GM18861 (cell line): ENCODE results near the gene FBXL19.
"Not testable (repeated sequence)": the region's sequence is repeated elsewhere in the genome, so short reads cannot be mapped to it uniquely, and the experiment has no call there.

Source experiments
- ATAC-seq: cut with Tn5 transposase; IDR thresholded peaks from one replicate; pipeline ENCODE4 v1.9.1; 2021; ENCODE audit not compliant: unreplicated experiment

The FBXL19 gene, protein sequence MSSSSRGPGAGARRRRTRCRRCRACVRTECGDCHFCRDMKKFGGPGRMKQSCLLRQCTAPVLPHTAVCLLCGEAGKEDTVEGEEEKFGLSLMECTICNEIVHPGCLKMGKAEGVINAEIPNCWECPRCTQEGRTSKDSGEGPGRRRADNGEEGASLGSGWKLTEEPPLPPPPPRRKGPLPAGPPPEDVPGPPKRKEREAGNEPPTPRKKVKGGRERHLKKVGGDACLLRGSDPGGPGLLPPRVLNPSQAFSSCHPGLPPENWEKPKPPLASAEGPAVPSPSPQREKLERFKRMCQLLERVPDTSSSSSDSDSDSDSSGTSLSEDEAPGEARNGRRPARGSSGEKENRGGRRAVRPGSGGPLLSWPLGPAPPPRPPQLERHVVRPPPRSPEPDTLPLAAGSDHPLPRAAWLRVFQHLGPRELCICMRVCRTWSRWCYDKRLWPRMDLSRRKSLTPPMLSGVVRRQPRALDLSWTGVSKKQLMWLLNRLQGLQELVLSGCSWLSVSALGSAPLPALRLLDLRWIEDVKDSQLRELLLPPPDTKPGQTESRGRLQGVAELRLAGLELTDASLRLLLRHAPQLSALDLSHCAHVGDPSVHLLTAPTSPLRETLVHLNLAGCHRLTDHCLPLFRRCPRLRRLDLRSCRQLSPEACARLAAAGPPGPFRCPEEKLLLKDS

DNA sequence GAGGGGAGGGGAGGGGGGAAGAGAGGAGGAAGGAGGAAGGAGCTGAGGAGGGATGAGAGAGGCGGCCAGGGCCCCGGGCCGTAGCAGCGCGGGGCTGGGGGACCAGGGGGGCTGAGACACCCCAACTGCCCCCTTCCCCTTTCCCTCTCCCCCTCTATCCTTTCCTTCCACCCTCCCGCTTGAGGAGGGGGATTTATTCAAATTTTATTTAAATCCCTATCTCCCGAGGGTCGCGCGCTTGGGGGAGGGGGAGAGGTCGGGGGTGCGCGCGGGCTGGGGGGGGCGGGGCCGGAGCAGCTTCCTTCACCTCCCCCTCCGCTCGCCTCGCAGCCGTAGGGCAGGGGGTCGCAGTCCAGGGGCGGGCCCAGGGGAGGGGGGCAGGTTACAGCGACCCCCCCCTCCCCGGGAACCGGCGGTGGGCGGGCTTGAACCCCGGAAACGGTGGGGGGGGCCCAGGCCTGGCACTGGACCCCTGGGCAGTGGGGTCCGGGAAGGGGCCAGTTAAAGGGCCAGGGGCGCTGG is at the start of gene FBXL19:
FBXL19 (plus strand) TSS at position 19 of the 522 bp plus-strand sequence. CDS start 2,183 bp downstream, outside the sequence.
- no peak for ATAC-seq

DNA sequence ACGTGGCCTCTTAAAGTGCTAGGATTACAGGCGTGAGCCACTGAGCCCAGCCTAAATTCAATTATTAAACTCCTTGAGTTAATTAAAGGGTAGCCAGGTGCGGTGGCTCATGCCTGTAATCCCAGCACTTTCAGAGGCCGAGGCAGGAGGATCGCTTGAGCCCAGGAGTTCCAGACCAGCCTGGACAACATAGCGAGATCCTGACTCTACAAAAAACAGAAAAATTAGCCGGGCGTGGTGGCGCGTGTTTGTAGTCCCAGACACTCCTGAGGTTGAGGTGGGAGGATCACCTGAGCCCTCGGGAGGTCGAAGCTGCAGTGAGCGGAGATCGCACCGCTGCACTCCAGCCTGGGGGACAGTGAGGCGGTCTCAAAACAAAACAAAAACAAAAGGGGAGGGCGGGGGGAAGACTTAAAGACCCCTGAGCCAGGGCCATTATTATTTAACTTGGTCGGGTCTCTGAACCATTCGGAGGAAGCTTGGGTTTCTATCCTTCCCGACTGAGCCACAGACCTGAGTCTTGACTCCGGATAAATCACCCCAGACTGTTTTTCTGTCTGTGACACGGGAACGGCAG is 49.0 kb upstream of the FBXL19 start:
- no peak for ATAC-seq

DNA sequence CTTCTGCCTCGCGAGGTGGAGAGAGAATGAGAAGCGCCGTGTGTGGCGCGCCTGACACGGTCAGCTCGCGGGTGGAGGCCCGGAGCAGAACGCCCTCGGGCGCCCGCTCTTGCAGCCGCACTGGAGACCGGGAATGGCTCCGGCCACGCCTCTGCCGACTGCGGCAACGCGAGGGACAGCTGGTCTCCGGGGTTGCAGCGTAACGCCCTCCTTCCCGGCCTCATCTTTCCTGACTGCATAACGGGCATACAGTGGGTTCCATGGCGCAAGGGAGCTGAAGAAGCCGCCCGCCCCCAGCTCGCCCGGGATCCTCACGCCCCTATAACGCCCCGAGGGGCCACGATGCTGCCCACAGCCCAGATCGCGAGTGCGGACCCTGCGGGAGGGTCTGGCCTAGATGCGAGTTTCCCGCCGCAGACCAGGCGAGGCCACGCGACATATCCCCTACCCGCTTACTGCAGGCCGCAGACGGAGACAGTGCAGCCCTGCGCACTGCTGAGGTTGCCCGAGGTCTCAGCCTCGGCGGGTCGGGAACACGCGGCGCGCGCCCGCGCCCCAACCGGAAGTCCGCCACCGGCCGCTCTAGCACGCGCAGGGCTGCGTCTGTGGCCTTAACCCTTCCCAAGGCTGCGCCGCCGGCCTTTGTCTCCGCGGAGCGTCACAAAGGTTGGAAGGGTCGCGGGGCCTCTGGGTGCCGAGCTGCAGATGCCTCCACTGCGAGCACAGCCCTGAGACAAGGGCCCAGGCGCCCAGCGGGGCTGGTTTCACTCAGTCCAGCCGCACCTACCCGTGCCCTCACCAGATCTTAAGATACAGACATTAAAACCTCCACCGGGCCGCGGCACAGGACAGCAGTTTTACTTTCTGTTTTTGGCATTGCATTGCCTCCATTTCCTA is 48.3 kb upstream of the FBXL19 start:
- peak; percentile 70 for ATAC-seq

DNA sequence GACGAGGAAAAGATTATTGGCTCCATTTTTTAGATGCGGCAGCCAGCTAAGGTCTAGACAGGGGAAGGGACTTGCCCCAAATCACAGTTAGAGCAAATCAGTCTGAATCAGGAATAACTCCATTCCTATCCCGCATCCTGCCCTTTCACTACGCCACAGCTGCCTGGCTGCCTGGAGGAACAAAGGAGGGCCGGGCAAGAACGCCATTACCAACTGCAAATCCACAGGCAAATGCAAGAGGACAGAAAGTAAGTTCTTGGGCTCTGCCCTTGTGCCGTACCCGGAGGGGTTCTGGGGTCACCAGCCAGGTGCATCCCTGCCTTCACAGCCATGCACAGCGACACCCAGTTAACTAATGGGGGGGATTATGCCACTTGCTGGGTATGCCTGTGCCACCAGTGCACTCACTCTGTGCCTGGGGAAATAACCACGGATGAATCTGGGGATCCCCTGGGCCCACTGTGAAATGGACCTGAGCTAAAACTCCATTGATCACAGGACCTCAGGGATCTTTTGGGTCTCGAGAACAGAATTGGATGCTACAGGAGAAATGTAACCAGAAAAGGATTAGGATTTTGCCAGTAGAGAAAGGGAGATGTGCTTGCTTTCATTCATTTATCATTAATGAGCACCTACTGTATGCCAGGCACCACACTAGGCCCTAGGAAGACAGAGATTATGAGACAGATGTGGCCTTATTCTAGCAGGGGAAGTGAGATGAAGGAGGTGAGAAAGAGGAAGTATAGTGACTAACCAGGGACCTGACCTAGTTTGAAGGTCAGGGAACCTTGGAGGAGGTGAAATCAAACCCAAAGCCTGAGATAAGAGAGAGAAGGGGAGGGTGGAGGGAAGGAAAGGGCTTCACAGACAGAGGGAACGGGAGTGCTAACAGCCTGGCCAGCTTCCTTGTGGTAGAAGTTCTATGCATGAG is 47.2 kb upstream of the FBXL19 start:
- ATAC-seq: no peak

DNA sequence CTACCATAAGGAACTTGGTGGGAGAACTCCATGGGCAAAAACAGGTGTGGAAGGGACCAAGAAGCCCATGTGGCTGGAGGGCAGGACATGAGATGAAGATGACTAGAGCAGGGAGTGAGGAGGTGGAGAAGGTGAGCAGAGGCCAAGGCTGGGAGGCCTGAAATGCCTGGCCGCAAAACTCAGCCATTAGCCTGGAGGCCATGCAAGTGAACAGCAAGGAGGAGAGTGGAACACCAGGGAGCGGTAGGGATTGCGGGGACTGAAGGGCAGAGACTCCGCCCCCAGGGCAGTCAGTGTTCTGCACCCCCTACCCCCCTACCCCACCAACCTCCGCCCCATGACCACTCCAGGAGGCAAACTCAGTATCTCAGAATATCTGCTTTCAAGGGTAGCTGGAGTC is 46.5 kb upstream of the FBXL19 start:
- ATAC-seq: no peak

DNA sequence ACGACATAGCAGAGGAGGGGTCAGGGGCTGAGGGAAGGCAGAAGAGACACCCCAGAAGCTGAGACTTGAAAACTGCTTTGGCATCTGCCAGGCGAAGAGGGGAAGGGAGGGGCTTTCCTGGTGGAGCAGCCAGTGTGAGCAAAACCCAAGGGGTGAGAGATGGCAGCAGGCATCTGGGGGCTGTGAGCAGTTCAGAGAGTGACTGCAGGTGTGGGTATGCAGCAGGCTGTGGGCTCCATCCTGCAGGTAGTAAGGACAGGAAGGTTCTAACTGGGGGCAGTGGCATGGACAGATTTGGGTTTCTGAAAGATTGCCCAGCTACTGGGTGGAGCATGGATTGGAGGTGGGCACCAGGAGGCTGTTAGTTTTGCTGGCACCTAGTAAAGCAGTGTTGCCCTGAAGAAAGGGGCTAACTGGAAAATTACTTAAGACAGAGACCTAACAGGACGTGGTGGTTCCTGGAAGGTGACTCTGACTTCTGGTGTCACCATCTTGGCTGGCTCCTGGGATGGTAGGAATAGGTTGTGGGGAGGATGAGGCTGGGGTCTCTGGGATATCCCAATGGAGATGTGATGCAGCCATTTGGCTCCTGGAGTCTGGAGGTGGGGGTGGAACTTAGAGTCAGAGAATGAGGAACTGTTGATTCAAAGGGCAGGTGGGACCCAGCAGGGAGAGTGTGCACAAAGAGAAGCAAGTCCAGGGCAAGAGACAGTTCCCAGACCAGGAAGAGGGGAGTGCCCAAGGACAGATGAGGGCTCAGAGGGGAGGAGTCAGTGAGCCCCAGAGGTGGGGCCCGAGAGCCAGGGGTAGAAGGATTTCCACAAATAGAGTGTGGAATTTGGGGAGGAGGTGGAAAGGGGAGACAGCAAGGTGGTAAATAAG is 40.7 kb upstream of the FBXL19 start:
- ATAC-seq: no peak

DNA sequence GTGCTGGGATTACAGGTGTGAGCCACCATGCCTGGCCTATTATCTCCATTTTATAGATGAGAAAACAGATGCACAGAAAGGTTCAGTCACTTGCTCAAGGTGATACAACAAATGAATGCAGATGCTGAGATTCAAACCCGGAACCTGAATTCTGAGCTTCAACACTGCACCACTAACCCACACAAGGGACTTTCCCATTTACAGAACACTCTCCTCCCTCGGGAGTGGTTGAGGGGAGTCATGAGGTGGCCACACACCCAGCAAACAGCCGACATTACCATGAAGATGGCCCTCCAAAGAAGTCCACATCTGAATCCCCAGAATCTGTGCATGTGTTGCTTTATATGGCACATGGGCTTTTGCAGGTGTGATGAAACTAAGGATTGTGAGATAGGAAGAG is 38.6 kb upstream of the FBXL19 start:
- no peak for ATAC-seq

DNA sequence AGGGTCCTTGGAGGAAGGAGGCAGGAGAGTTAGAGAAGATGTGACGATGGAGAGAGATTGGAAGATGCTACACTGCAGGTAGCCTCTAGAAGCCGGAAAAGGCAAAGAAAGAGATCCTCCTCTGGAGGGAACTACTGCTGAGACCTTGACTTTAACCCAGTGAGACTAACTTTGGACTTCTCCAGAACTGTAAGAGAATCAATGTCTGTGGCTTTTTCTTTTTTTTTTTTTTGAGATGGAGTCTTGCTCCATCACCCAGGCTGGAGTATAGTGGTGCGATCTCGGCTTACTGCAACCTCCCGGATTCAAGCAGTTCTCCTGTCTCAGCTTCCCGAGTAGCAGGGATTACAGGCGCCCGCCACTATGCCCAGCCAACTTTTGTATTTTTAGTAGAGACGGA is 38.2 kb upstream of the FBXL19 start:
- ATAC-seq: no peak

DNA sequence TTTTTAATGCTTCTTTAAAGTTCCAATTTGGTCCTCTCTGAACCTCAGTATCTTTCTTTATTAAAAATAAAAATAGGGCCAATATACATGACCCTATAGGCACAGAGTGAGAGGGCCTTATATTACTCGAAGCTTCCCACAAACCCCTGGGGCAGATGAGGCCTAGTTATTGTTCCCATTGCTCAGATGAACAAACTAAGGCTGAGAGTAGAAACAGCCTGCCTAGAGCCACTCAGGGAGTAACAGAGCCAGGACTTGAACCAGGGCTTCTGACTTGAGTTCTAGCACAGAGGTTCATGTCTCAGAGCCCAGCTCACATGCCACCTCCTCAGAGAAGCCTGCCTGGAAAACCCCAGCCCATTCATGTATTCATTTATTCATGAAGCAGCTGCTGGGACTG is 37.2 kb upstream of the FBXL19 start:
- no peak for ATAC-seq

DNA sequence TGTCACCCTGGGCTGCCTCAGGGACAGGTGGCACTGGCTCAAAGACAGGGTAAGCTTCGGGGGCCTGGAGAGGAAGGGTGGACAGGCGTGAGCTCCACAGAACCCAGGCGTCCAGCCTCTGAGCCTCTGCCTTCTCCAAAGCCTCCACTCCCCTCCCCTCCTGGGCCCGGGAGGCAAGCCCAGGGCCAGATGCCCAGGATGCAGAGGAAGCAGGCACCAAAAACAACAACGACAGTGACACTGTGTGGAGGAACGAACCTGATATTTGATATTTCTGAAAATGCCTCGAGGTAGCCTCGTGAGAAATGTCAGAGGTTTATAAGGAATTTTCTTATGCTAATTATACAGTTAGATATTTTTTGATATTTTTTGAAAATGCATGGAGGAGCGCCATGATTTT is 35.4 kb upstream of the FBXL19 start:
- ATAC-seq: no peak

DNA sequence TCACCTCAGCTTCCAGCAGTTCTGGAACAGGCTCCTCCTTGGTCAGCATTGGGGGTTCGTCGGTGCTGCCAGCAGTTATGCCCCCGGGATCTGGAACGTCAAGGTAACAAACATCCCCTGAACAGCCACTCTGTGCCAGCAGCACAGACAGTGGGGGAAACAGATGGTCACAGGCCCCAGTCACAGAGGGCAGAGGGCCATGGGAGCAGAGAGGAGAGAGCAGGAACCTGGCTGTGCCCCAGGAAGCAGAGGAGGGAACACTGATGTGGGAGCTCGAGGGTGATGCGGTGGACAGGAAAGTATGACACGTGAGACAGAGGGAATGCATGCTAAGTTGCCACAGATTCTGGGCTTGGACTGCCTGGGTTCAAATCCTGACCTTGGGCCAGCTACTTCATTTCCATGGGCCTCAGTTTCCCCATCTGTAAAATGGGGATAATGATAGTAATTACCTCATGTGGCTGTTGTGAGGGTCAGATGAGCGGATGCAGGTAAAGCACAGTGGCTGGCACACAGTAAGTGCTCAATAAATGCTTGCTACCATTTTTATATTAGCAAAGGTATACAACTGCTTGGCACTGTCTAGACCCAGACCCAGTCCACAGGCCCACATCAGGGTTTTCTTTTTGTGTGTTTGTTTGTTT is 34.4 kb upstream of the FBXL19 start:
- no peak for ATAC-seq

DNA sequence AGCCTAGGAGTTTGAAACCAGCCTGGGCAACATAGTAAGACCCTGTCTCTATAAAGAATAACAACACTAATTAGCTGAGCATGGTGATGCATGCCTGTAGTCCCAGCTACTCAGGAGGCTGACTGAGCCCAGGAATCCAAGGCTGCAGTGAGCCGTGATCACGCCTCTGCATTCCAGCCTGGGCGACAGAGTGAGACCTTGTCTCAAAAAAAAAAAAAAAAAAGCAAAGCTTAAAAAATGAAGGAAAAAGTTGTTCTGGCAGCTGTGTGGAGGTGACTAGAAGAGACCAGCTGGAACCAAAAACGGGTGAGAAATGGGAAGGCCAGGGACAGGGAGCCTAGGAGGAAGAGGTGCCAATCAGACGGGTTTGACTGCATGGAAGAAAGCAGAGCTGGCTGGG is 33.7 kb upstream of the FBXL19 start:
- ATAC-seq: no peak

DNA sequence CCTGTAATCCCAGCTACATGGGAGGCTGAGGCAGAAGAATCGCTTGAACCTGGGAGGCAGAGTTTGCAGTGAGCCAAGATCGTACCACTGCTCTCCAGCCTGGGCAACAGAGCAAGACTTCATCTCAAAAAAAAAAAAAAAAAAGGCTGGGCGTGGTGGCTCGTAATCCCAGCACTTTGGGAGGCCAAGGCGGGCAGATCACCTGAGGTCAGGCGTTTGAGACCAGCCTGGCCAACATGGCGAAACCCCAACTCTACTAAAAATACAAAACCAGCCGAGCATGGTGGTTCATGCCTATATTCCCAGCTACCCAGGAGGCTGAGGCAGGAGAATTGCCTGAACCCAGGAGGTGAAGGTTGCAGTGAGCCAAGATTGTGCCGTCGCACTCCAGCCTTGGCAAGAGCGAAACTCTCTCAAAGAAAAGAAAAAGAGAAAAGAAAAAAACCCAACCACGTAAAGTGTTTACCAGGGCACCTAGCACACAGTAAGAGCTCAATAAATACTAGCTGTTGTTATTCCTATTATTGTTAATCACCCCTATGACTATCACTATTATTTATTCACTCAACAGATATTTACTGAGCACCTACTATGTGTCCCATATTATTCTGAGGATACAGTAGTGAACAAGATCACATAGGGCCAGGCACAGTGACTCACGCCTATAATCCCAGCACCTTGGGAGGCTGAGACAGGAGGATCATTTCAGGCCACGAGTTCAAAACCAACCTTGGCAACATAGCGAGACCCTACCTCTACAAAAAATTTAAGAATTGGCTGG is 32.1 kb upstream of the FBXL19 start:
- not testable (repeated sequence) for ATAC-seq

DNA sequence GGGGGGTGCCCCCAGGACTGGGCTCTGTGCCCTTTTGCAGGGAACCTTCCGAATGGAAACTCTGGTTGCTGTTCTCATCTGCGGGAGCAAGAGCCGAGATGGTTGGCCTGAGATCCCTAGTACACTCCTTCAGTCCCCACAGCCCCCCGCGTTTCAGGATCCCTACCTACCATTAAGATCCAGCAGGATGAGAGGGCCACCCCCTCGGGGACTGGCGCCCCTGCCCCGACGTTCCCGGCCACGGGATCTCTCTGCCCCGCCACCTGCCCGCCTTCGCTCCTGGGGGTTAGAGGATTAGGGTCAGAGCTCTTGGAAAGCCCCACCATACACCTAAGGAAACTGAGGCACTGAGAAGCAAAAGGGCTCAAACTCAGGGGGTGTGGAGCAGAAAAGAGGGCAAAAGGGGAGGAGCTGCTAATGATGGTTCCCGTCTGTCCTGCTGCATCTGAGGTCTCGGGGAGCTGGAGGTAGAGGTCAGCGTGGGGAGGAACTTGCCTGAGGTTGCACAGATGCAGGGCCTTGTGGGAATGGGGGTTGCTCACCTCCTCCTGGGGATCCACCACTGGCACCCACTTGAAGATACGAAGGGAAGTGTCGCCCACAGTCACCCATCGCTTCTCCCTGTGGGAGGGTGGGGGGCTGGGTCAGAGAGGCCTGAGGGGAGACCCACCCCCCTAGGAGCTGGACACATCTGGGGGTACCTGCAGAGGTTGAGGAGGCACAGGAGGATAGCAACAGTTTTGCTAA is 30.5 kb upstream of the FBXL19 start:
- no peak for ATAC-seq

DNA sequence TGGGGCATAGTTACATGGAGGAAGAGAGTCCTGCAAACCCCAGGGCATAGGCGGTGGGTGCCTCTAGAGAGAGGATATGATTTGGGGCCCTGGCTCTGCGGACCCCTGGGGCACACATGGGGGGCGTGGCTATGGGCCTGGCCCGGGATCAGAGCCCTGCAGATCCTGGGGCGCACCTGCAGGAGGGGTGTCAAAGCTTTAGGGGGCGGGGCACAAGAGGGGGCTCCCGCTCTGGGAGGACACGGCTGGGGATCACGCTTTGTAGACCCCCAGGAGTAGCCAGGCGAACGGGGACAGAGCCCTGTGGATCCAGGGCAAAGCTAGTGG is 30.0 kb upstream of the FBXL19 start:
- no peak for ATAC-seq

DNA sequence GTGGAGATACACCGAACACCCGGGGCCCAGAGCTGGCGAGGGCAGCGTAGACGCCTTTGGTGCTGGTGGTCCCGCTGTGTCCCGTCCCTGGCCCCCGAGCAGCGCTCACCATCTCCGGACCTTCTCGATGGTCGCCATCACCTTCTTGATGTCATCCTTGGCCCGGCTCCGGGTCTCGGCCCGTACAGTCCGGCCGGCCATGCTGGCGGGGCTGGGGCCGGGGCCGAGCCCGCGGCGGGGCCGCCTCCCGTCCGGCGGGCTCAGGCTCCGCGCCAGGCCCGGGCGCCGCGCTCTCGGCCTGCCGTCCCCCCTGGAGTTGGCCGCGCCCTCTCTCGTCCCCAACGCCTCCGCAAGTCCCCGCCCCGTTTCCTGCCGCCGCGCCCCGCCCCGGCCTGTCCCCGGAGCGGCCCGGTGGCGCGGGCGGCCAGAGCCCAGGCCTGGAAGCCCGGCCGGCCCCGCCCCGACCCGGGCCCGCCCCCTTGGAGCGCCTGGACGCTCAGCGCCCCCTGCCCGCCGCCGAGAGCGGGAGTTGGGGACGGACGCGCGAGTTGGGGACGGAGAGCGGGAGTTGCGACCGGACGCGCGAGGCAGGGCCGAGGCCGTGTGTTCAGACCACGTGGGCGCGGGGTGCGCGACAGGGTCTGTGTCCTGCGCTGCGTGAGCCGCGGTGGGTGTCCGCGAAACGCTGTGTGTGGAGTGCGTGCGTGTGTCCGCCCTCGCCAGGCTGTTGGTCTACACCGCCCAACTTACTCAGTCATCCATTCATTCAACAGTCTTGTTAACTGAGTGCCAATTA is 29.4 kb upstream of the FBXL19 start, which contains the start of gene BCL7C:
BCL7C (minus strand) TSS at position 334 of the 796 bp plus-strand sequence; CDS start at position 201, 133 bp downstream.
- ATAC-seq: peak; percentile 61
